K562 (cell line): ENCODE data around the gene KIF26B.

Experiments
- ARNT ChIP-seq, 2 experiments: fragments of 450-650 bp; IDR thresholded peaks; 2 replicates each; pipeline ENCODE4 v1.6.1; 2016; ENCODE audit warnings: mild to moderate bottlenecking in 1 of 2
- ATF4 ChIP-seq: fragments of 450-650 bp; formaldehyde crosslinking; IDR thresholded peaks from 2 replicates; pipeline ENCODE4 v1.4.0; 2022; ENCODE audit warnings: mild to moderate bottlenecking, moderate library complexity
- BRF1 ChIP-seq: IDR thresholded peaks from 3 replicates; pipeline ENCODE4 v1.6.1; 2011; ENCODE audit warnings: borderline replicate concordance, mild to moderate bottlenecking; ENCODE audit not compliant: insufficient read length; ENCODE audit errors: extremely low read depth
- CREB1 ChIP-seq, 2 experiments: sonication (generic) in 1 of 2; formaldehyde crosslinking in 1 of 2; IDR thresholded peaks; 2 replicates each; pipeline versions ENCODE4 v1.6.1 to v1.8.0; 2012 to 2022; ENCODE audit warnings: inconsistent platforms in 1 of 2, mild to moderate bottlenecking in 1 of 2, missing genetic modification reagents in 1 of 2, moderate library complexity in 1 of 2
- CTCF ChIP-seq, 3 experiments: IDR thresholded peaks in 2 of 3; conservative IDR thresholded peaks in 1 of 3; 2 replicates each; pipeline ENCODE4 v1.5.1; 2011 to 2012; ENCODE audit warnings: low read length in 3 of 3, mild to moderate bottlenecking in 3 of 3, control low read depth in 2 of 3, improper control_type of control experiment in 1 of 3, inconsistent platforms in 1 of 3, low read depth in 1 of 3, mixed read lengths in 1 of 3, moderate library complexity in 1 of 3; ENCODE audit not compliant: insufficient read depth in 2 of 3
- ETS2 ChIP-seq: IDR thresholded peaks from 2 replicates; pipeline ENCODE4 v1.6.1; 2016; ENCODE audit warnings: borderline replicate concordance, missing genetic modification characterization, mild to moderate bottlenecking, moderate library complexity, missing compliant biosample characterization; ENCODE audit not compliant: poor library complexity, severe bottlenecking
- ETV6 ChIP-seq, 3 experiments: fragments of 150-350 bp in 1 of 3; sonication (generic) in 1 of 3; formaldehyde crosslinking in 1 of 3; IDR thresholded peaks; 2 replicates each; pipeline versions ENCODE4 v1.6.1 to v1.8.0; 2014 to 2022; ENCODE audit warnings: borderline replicate concordance in 2 of 3, low read depth in 2 of 3, antibody characterized with exemption in 1 of 3, low read length in 1 of 3, mild to moderate bottlenecking in 1 of 3, missing genetic modification reagents in 1 of 3
- GTF3C2 ChIP-seq: IDR thresholded peaks from 3 replicates; pipeline ENCODE4 v1.6.1; 2011; ENCODE audit warnings: borderline replicate concordance, mild to moderate bottlenecking, moderate library complexity; ENCODE audit not compliant: insufficient read length; ENCODE audit errors: extremely low read depth
- NRF1 ChIP-seq, 2 experiments: fragments of 450-650 bp; IDR thresholded peaks in 1 of 2; conservative IDR thresholded peaks in 1 of 2; 2 replicates each; pipeline ENCODE4 v1.6.1; 2014; ENCODE audit warnings: mild to moderate bottlenecking in 2 of 2
- POLR2A ChIP-seq: fragments of 450-650 bp; conservative IDR thresholded peaks from 2 replicates; pipeline ENCODE4 v1.6.1; 2016
- SNIP1 ChIP-seq: fragments of 450-650 bp; IDR thresholded peaks from 2 replicates; pipeline ENCODE4 v1.7.1; 2017; ENCODE audit warnings: low read depth, mild to moderate bottlenecking
- USF2 ChIP-seq: sonication (generic); formaldehyde crosslinking; IDR thresholded peaks from 2 replicates; pipeline ENCODE4 v1.5.0; 2020; ENCODE audit warnings: missing genetic modification reagents
- ZNF592 ChIP-seq: fragments of 450-650 bp; IDR thresholded peaks from 2 replicates; pipeline ENCODE4 v1.6.1; 2017; ENCODE audit warnings: antibody characterized with exemption, mild to moderate bottlenecking
- ZNF644 ChIP-seq: fragments of 200-800 bp; sonication (Bioruptor generic); IDR thresholded peaks from 2 replicates; pipeline ENCODE4 v1.6.1; 2016; ENCODE audit warnings: low read depth, missing genetic modification characterization, missing compliant biosample characterization

- TF ChIP-seq ATF4 (CRISPR knock-in tag), result no peak
- TF ChIP-seq GTF3C2, result no peak
- no peak for TF ChIP-seq NRF1 (conservative IDR thresholded peaks at IDR 0.05 in 1 of 2, IDR thresholded peaks at IDR 0.05 in 1 of 2)
- TF ChIP-seq CREB1 (IDR thresholded peaks at IDR 0.05), result no peak
- TF ChIP-seq CREB1 (CRISPR knock-in tag; IDR thresholded peaks at IDR 0.05), result no peak
- no peak for TF ChIP-seq ARNT (IDR thresholded peaks at IDR 0.05)
- TF ChIP-seq ETS2, result no peak
- no peak for TF ChIP-seq CTCF (IDR thresholded peaks at IDR 0.05 in 2 of 3, conservative IDR thresholded peaks at IDR 0.05 in 1 of 3; ENCODE audit: insufficient read depth in 2 of 3, low read depth in 1 of 3, low read length in 3 of 3)
- TF ChIP-seq USF2, result no peak
- TF ChIP-seq POLR2A, result no peak
- TF ChIP-seq ETV6 (IDR thresholded peaks at IDR 0.05; ENCODE audit: borderline replicate concordance in 1 of 2, low read depth in 2 of 2, low read length in 1 of 2), result no peak
- TF ChIP-seq ETV6 (CRISPR knock-in tag; IDR thresholded peaks at IDR 0.05; ENCODE audit: borderline replicate concordance), result no peak
- TF ChIP-seq BRF1, result no peak
- TF ChIP-seq SNIP1, result no peak
- no peak for TF ChIP-seq ZNF592
- no peak for TF ChIP-seq ZNF644
Measured at GRCh38 chr1:245537992-245538391, 383.2 kb downstream of the KIF26B start.
